Measurements from ENCODE around the gene MAP2K3.

The MAP2K3 gene

DNA sequence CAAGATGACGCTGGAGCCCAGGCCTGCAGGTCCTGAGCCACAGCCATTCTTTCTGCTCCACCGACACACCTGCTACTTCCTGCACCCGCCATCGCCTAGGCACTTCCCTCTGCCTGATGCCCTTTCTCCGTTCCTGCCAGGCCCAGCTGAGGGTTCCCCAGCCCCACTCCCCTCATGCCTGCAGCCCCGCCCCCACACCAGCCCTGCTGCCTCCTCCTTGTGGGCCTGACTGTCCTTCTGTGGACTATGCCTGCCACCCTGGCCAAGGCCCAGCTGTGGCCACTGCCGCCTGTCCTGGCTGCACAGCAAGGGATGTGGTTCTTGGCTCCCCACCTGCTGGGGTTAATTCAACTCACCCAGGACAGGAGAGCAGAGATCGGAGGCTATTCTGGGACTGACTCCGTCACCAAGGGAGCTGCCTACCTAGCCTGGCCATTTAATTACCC lies 38.8 kb upstream of the MAP2K3 start:
- Histone ChIP-seq H3K27me3 (ENCODE audit: control insufficient read depth, insufficient read depth, low read length) (no peaks in the 10 kb centered on the region), H2AFZ (no peak overlapping the region), H3K79me2 (no peaks in the 10 kb centered on the region), H3K27ac (no peak overlapping the region), H3K4me3 (ENCODE audit: low read depth, low read length) (no peak overlapping the region), H3K4me2 (ENCODE audit: low read length) (no peak overlapping the region), H3K9ac (no peak overlapping the region), H3K9me3 (ENCODE audit: control insufficient read depth, low read length) (no peaks in the 10 kb centered on the region), H3K36me3 (ENCODE audit: control insufficient read depth, insufficient read depth, low read length) (no peaks in the 10 kb centered on the region), H3K4me1 (no peaks in the 10 kb centered on the region)
- TF ChIP-seq, protein P1, sequence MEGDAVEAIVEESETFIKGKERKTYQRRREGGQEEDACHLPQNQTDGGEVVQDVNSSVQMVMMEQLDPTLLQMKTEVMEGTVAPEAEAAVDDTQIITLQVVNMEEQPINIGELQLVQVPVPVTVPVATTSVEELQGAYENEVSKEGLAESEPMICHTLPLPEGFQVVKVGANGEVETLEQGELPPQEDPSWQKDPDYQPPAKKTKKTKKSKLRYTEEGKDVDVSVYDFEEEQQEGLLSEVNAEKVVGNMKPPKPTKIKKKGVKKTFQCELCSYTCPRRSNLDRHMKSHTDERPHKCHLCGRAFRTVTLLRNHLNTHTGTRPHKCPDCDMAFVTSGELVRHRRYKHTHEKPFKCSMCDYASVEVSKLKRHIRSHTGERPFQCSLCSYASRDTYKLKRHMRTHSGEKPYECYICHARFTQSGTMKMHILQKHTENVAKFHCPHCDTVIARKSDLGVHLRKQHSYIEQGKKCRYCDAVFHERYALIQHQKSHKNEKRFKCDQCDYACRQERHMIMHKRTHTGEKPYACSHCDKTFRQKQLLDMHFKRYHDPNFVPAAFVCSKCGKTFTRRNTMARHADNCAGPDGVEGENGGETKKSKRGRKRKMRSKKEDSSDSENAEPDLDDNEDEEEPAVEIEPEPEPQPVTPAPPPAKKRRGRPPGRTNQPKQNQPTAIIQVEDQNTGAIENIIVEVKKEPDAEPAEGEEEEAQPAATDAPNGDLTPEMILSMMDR (IDR thresholded peaks at IDR 0.05): no peak

DNA sequence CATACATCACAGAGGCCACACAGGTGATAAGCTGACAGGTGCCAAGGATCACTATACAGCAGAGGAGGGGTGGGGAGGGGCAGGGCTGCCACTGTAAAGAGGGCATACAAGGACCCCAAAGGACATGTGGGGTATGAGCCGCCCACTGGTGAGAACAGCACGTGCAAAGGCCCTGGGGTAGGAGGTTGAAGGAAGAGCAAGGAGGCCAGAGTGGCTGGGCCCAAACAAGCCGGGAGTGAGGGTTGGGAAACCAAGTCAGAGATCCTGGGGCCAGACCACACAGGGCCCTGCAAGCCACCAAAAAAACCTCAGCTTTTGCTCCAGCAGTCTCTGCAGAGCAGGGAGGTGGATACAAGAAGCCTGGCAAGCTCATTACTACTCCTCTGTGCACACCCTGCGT lies 37.8 kb upstream of the MAP2K3 start:
- Histone ChIP-seq H3K9ac (no peak overlapping the region), H3K27me3 (ENCODE audit: control insufficient read depth, insufficient read depth, low read length) (no peaks in the 10 kb centered on the region), H3K27ac (no peak overlapping the region), H2AFZ (no peak overlapping the region), H3K4me3 (ENCODE audit: low read depth, low read length) (no peak overlapping the region), H3K9me3 (ENCODE audit: control insufficient read depth, low read length) (no peaks in the 10 kb centered on the region), H3K36me3 (ENCODE audit: control insufficient read depth, insufficient read depth, low read length) (no peaks in the 10 kb centered on the region), H3K4me1 (peaks cover under 1% of the 10 kb centered on the region), H3K4me2 (ENCODE audit: low read length) (no peak overlapping the region), H3K79me2 (peaks cover under 1% of the 10 kb centered on the region)
- TF ChIP-seq, protein P1 (IDR thresholded peaks at IDR 0.05): no peak

DNA sequence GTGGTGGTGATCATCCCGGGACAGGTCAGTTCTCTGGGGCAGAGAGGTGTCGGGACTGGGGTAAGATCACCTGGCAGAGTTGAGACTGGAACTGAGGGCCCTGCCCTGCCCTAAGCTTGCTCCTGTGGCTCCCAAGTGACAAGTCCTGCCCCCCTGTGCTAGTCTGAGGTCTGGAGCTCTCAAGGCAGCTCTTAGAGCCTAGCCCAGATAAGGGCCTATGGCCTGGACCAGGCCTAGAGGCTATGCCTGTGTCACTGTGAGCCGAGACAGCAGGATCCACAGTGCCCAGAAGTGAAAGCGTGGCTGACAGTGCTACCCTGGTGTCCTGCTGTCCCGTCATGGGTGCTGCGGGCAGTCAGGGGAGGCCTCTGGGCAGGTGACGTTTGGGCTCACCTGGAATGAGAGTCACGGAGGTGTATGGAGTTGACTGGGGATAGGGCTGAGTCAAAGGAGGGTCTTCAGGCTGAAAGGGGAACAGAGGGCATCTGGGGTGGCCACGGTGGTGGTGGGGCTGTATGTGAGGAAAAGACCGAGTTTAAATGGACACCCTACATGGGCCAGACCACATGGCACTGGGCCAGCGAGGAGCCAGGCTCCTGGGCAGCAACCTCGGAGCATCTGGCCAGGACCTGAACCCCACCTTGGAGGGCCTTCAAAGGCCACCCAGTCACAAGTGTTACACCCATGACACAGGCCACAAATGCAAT lies 36.8 kb upstream of the MAP2K3 start:
- Histone ChIP-seq H3K9me3 (ENCODE audit: control insufficient read depth, low read length) (no peaks in the 10 kb centered on the region), H3K9ac (no peak overlapping the region), H3K79me2 (peaks cover 2% of the 10 kb centered on the region), H3K4me3 (ENCODE audit: low read depth, low read length) (no peak overlapping the region), H3K36me3 (ENCODE audit: control insufficient read depth, insufficient read depth, low read length) (no peaks in the 10 kb centered on the region), H3K27me3 (ENCODE audit: control insufficient read depth, insufficient read depth, low read length) (no peaks in the 10 kb centered on the region), H3K27ac (no peak overlapping the region), H3K4me2 (ENCODE audit: low read length) (no peak overlapping the region), H2AFZ (no peak overlapping the region), H3K4me1 (peaks cover 2% of the 10 kb centered on the region)
- TF ChIP-seq, protein P1 (IDR thresholded peaks at IDR 0.05): no peak

DNA sequence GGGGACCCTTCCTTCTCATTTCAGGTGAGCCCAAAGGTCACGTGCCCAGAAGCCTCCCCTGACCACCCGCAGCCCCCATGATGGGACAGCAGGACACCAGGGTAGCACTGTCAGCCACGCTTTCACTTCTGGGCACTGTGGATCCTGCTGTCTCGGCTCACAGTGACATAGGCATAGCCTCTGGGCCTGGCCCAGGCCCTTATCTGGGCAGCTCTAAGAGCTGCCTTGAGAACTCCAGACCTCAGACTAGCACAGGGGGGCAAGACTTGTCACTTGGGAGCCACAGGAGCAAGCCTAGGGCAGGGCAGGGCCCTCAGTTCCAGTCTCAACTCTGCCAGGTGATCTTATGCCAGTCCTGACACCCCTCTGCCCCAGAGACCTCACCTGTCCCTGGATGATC lies 36.0 kb upstream of the MAP2K3 start:
- Histone ChIP-seq H3K4me1 (peaks cover 2% of the 10 kb centered on the region), H3K9me3 (ENCODE audit: control insufficient read depth, low read length) (no peaks in the 10 kb centered on the region), H3K27ac (no peak overlapping the region), H3K27me3 (ENCODE audit: control insufficient read depth, insufficient read depth, low read length) (no peaks in the 10 kb centered on the region), H3K79me2 (peaks cover 2% of the 10 kb centered on the region), H3K9ac (no peak overlapping the region), H3K4me2 (ENCODE audit: low read length) (no peak overlapping the region), H3K4me3 (ENCODE audit: low read depth, low read length) (no peak overlapping the region), H2AFZ (no peak overlapping the region), H3K36me3 (ENCODE audit: control insufficient read depth, insufficient read depth, low read length) (no peaks in the 10 kb centered on the region)
- TF ChIP-seq, protein P1 (IDR thresholded peaks at IDR 0.05): no peak
